HG03575 (cell line): ENCODE data around the gene ZIC2.

ENCODE experiments used
- ATAC-seq: cut with Tn5 transposase; IDR thresholded peaks from one replicate; pipeline ENCODE4 v1.9.1; 2021; ENCODE audit not compliant: unreplicated experiment, insufficient number of reproducible peaks, low FRiP score; ENCODE audit errors: extremely low read depth

ZIC2 gene

GRCh38 chr13:99971576-99972189 lies 9.9 kb upstream of the ZIC2 start, which contains the start of gene ZIC5:
Gene ZIC5 (minus strand): TSS chr13:99971767. CDS start chr13:99971603, 164 bp downstream.
- no peak for ATAC-seq

DNA sequence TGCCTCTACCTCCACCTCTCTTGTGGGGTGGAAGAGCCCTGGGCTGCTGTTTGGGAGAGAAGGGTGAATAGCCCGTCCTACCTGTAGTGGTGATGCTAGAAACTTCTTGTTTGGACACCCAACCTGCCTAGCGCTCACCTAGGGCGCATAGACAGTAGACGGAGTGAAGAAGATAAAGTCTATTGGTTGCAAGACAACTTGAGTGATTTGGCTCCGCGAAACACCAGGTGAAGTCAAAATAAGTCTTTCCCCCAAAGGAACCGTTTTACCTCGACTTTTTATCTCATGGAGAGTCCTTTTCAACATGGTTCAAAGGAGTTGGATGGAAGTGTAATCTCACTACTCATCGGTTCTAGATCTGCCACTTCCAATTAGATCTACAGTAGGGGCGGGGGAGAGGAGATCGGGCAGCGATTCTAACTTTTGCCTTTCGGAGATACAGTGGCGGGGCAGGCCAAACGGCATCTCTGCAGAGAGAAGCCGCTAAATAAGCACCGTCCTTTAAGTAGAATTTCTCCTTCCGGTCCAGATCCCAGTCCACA lies 9.3 kb upstream of the ZIC2 start:
- ATAC-seq: no peak

- no peak for ATAC-seq
These were observed 8.3 kb upstream of the ZIC2 start for GRCh38 chr13:99973163-99973807.

DNA sequence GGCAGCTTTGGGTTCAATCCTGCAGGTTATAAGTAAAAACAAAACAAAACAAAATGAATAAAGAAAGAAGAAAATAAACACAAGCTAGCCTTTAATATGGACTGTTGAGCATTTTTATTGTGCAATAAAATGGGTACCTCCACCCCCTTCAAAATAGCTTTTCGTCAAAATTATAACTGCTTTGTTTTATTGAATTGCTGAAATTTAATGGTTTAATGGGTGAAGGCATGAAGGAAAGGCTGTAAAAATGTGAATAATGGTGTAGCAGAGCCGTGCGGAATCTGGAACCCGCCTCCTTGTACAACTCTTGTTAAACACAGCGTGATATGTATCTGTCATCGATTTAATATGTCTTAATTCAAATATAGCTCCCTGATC lies 7.8 kb upstream of the ZIC2 start:
- ATAC-seq: no peak

DNA sequence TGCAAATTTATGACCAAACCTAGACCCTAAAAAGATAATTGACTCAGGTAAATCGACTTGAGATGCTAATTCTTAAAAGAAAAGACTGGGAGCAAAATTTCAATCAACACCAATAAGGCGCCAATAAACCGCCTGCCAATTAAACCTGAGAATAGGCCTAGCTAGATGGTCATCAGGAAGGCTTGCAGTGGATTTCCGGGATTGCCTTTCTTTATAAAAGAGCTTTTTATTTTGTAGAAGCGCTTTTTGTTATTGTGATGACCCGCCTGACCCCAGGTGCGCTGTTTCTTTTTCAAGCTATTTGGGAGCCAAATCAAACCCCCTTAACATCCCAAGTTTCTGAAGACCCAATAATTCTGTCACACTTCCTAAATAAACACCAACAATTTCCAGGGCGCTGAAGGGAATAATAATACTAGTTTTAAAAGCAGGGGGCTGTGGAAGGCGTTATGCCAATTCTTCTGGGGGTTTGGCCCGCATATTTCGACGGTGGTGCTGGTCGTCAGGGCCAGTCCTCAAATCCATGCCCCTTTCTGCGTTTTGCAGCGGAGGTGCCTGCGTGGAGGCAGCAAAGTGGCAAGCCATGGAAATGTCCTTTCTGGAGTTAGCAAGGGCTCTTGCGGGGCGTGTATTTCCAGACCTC lies 7.2 kb upstream of the ZIC2 start:
- ATAC-seq: no peak

GRCh38 chr13:99974939-99975561 lies 6.5 kb upstream of the ZIC2 start:
- no peak for ATAC-seq

DNA sequence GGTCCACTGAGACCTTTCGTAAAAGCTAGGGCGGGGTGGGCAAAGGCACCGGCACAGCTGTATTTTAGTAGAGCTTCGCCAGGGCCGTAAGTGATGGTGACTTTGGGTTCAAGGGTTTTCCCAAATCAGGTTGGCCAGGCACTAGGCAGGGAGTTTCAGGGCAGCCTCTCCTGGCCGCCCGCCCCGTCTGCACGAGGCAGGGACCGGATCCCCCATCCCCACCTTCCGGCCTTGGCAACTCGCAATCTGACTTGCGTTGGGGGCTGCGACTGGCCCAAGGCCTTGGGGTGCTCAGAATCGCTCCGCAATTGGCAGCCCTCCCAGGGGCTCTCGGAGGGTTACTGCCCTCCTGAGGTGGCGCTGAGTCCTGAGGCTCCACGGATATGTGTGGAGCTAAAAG lies 6.0 kb upstream of the ZIC2 start:
- ATAC-seq: no peak

DNA sequence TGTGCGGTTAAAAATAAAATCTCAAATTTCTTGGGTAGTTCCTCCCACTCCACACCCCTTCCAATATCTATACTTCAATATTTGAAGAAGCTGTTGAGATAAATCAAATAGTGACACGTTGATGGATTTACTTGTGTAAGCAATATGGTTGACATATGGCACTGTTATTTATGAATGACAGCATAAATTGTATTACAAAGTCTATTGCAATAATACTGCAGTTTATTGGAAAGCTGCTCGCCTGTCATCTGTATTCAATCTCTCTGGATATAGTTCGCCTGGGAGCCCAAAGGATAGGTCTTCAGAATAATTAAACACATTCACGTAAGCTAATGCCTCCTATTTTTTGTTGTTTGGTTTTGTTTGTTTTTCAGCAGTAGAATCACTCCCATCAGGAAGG lies 5.0 kb upstream of the ZIC2 start:
- ATAC-seq: no peak

- ATAC-seq: no peak
These were observed 4.2 kb upstream of the ZIC2 start for GRCh38 chr13:99977334-99977911.

DNA sequence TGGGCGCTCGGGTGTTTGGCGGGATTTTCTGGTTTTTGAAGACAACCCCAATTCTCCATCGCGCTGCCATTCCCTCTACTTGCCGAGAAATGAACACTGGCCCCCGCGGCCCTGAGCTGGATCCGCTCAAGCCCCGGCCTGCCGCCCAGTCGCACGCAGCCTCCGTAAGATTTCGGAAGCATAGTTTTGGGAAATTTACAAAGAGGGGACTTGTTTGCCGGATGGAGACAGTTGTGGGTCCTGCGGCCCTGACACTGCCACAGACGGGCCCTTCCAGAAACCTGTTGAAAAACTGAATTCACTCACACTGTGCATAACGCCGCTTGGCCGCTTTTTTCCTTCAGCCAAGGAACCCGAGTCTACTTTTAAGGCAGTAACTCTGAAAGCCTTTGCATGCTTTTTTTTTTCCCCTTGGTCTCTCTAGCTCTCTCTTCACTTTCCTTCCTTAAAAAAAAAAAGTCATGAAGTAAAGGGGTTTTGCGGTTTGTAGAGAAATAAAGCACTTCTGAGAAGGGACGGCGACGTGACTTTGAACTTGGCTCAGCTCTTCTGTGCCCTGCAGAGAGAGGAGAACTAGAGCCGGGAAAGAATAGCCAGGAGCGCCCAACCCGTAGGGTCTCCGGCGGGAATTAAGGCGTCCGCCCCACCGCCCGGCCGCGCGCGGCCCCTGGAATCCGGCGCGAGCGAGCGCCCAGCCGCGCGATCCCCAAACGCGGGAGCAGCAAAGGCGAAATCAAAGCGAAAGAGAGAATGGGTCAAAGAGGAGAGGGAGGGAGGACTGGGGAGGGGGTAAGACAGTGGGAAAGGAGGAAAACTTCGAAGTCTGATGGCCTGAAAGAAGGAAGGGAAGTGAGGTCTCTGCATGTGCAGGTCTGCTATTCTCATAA lies 3.4 kb upstream of the ZIC2 start:
- ATAC-seq: no peak

DNA sequence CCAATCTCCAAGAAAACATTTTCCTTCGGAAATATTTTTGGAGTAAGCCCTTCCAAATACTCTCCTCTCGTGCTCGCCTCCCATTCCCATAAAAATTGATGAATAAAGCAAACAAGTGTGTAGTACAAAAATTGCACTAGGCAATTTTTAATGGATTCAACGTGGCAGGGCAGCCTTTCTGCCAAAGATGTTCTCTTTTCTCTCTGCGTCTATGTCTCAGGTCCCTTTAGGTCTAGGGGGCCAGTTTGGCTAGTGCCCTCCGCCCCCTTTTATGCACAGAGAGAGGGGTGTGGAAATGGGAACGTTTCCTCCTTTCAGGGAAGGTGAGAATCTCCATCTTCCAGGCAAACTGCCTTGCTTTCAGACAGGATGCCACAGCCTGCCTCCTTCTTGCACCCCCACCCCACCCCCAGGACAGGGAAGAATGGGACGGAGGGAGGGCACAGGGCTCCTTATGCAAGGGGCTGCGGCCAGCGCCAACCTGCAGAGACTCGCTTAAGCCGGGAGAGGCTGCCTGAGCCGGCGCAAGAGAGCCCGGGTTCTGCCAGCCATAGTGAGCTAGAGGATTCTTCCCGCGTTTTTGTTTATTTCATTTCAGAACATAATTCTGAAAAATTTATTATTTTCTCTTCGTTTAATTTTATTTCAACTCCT lies 2.7 kb upstream of the ZIC2 start:
- ATAC-seq: no peak

- no peak for ATAC-seq
These were observed 2.0 kb upstream of the ZIC2 start for GRCh38 chr13:99979453-99980200.

GRCh38 chr13:99980201-99980823 lies 1.3 kb upstream of the ZIC2 start:
- ATAC-seq: no peak

GRCh38 chr13:99980824-99981734 lies 505 bp upstream of the ZIC2 start:
- ATAC-seq: no peak

GRCh38 chr13:99982036-99982730 lies 599 bp downstream of the ZIC2 start:
- ATAC-seq: no peak
